Measurements from ENCODE around the gene ITPRIPL1. TPM values are rescaled to one million over a fixed set of nuclear protein-coding genes. Genes with fewer than 3 reads are reported as not detected.

The ITPRIPL1 gene
- total RNA-seq, 2 donors from 2014 or later, result 15.5 to 28.2 TPM

Other genes with a start within 250 kb of the ITPRIPL1 start
- under 1 TPM; 0.47 to 0.61 TPM for gene ADRA2B, start 208.7 kb upstream of the ITPRIPL1 start, total RNA-seq
- 1 to 10 TPM in 1 of 2 donors, under 1 TPM in 1; 0.82 to 3.4 TPM for gene ASTL, start 186.8 kb upstream of the ITPRIPL1 start, total RNA-seq
- gene DUSP2, start 179.9 kb upstream of the ITPRIPL1 start, total RNA-seq, result 100 to 1,000 TPM; 202 to 218 TPM
- gene STARD7, start 116.5 kb upstream of the ITPRIPL1 start, total RNA-seq, result 100 to 1,000 TPM in 1 of 2 donors, 10 to 100 TPM in 1; 82.9 to 159 TPM
- gene TMEM127, start 59.3 kb upstream of the ITPRIPL1 start, total RNA-seq, result 10 to 100 TPM; 16.5 to 17.6 TPM
- 10 to 100 TPM; 71.5 to 82.9 TPM for gene CIAO1, start 59.1 kb upstream of the ITPRIPL1 start, total RNA-seq
- gene SNRNP200, start 19.8 kb upstream of the ITPRIPL1 start, total RNA-seq, result 100 to 1,000 TPM; 187 to 193 TPM
- gene NCAPH, start 10.4 kb downstream of the ITPRIPL1 start, total RNA-seq, result 10 to 100 TPM; 79.1 to 88.6 TPM
- 1 to 10 TPM in 1 of 2 donors, under 1 TPM in 1; 0.14 to 2.2 TPM for gene NEURL3, start 180.0 kb downstream of the ITPRIPL1 start, total RNA-seq
- gene ARID5A, start 211.4 kb downstream of the ITPRIPL1 start, total RNA-seq, result 100 to 1,000 TPM in 1 of 2 donors, 10 to 100 TPM in 1; 51.5 to 348 TPM